ENCODE data around the gene SLC6A2.
"Not testable (repeated sequence)": the region's sequence is repeated elsewhere in the genome, so short reads cannot be mapped to it uniquely, and the experiment has no call there.

SLC6A2 gene

GRCh38 chr16:55655897-55656681 lies at the start of gene SLC6A2:
SLC6A2 (plus strand) TSS chr16:55655988; CDS start chr16:55656695, 707 bp downstream.
- ATAC-seq = no peak

- no peak for ATAC-seq
Measured at GRCh38 chr16:55613613-55614335, 42.0 kb upstream of the SLC6A2 start.

GRCh38 chr16:55615071-55615470 lies 40.7 kb upstream of the SLC6A2 start:
- ATAC-seq = no peak

- ATAC-seq = not testable (repeated sequence)
Measured at GRCh38 chr16:55615670-55616069, 40.1 kb upstream of the SLC6A2 start.

GRCh38 chr16:55621771-55622170 lies 34.0 kb upstream of the SLC6A2 start:
- ATAC-seq = no peak

GRCh38 chr16:55622272-55622671 lies 33.5 kb upstream of the SLC6A2 start:
- ATAC-seq = no peak

GRCh38 chr16:55622930-55623561 lies 32.7 kb upstream of the SLC6A2 start:
- no peak for ATAC-seq

GRCh38 chr16:55623640-55624039 lies 32.1 kb upstream of the SLC6A2 start:
- ATAC-seq = no peak

- ATAC-seq = no peak
Measured at GRCh38 chr16:55624696-55625095, 31.1 kb upstream of the SLC6A2 start.

- ATAC-seq = no peak
Measured at GRCh38 chr16:55625843-55626242, 29.9 kb upstream of the SLC6A2 start.

GRCh38 chr16:55628306-55628968 lies 27.4 kb upstream of the SLC6A2 start:
- ATAC-seq = no peak

- no peak for ATAC-seq
Measured at GRCh38 chr16:55630774-55631173, 25.0 kb upstream of the SLC6A2 start.

- ATAC-seq = no peak
Measured at GRCh38 chr16:55632259-55632658, 23.5 kb upstream of the SLC6A2 start.

- ATAC-seq = no peak
Measured at GRCh38 chr16:55634193-55634592, 21.6 kb upstream of the SLC6A2 start.

- no peak for ATAC-seq
Measured at GRCh38 chr16:55638256-55638655, 17.5 kb upstream of the SLC6A2 start.

GRCh38 chr16:55640701-55641327 lies 15.0 kb upstream of the SLC6A2 start:
- no peak for ATAC-seq

- no peak for ATAC-seq
Measured at GRCh38 chr16:55641430-55642056, 14.2 kb upstream of the SLC6A2 start.

GRCh38 chr16:55642611-55643010 lies 13.2 kb upstream of the SLC6A2 start:
- no peak for ATAC-seq

GRCh38 chr16:55643161-55643970 lies 12.4 kb upstream of the SLC6A2 start:
- no peak for ATAC-seq

GRCh38 chr16:55645986-55646385 lies 9.8 kb upstream of the SLC6A2 start:
- ATAC-seq = no peak

- no peak for ATAC-seq
Measured at GRCh38 chr16:55647343-55647742, 8.4 kb upstream of the SLC6A2 start.
